ENCODE results near the gene ZNF205.

GRCh38 chr16:3155972-3156371 lies 43.6 kb downstream of the ZNF205 start:
- no peak for TF ChIP-seq TAF1 (IDR thresholded peaks at IDR 0.05; ENCODE audit: borderline replicate concordance, insufficient read depth, low read length)
- TF ChIP-seq POLR2AphosphoS5 (IDR thresholded peaks at IDR 0.05; ENCODE audit: low read depth, low read length), result no peak
- TF ChIP-seq, protein P1, sequence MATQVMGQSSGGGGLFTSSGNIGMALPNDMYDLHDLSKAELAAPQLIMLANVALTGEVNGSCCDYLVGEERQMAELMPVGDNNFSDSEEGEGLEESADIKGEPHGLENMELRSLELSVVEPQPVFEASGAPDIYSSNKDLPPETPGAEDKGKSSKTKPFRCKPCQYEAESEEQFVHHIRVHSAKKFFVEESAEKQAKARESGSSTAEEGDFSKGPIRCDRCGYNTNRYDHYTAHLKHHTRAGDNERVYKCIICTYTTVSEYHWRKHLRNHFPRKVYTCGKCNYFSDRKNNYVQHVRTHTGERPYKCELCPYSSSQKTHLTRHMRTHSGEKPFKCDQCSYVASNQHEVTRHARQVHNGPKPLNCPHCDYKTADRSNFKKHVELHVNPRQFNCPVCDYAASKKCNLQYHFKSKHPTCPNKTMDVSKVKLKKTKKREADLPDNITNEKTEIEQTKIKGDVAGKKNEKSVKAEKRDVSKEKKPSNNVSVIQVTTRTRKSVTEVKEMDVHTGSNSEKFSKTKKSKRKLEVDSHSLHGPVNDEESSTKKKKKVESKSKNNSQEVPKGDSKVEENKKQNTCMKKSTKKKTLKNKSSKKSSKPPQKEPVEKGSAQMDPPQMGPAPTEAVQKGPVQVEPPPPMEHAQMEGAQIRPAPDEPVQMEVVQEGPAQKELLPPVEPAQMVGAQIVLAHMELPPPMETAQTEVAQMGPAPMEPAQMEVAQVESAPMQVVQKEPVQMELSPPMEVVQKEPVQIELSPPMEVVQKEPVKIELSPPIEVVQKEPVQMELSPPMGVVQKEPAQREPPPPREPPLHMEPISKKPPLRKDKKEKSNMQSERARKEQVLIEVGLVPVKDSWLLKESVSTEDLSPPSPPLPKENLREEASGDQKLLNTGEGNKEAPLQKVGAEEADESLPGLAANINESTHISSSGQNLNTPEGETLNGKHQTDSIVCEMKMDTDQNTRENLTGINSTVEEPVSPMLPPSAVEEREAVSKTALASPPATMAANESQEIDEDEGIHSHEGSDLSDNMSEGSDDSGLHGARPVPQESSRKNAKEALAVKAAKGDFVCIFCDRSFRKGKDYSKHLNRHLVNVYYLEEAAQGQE (IDR thresholded peaks at IDR 0.05; ENCODE audit: insufficient read depth in 1 of 2, low read depth in 2 of 2, low read length in 2 of 2), result no peak

Measured in PFSK-1 (cell line).